ENCODE results near the gene C17orf50.

Gene C17orf50

GRCh38 chr17:35788477-35789368, 28.0 kb downstream of the C17orf50 start:
- no peak for DNase-seq (ENCODE audit: low read depth in 2 of 2)

DNA sequence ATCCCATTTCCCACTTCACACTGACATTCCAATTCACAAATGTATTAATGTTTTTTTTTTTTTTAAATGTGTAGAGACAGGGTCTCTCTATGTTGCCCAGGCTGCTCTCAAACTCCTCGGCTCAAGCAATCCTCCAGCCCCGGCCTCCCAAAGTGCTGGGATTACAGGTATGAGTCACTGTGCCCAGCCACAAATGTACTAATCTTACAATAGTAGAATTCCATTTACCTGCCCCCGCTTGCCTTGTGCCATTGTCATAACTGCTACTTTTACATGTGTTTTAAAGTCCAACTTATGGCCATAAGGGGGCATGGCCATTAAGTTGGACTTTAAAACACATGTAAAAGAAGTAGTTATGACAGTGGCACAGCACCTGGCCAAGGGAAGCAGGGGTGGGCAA, 30.2 kb downstream of the C17orf50 start:
- no peak for DNase-seq (ENCODE audit: low read depth in 2 of 2)

GRCh38 chr17:35791681-35792350, 31.1 kb downstream of the C17orf50 start:
- no peak for DNase-seq (ENCODE audit: low read depth in 2 of 2)

DNA sequence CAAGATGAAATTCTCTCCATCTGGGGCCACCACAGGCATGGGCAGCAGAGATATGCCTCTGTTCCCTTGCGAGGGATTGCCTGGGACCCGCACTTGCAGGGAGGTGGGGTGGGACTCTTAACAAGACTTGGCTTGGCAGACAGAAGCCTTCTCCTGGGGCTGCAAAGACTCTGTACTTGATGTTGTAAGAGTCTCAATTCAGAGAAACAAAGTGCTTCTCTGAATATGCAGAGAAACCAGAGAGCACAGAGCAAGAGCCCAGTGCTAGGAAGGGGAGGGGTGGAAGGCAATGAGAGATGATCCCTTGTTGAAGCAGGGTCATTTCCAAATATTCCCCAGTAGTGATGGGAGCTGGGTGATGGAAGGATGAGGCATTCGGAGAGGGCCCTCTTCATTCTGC, 32.6 kb downstream of the C17orf50 start:
- DNase-seq (ENCODE audit: low read depth in 2 of 2) = no peak

- DNase-seq (ENCODE audit: low read depth in 2 of 2) = no peak
Observed at GRCh38 chr17:35795007-35795870, 34.6 kb downstream of the C17orf50 start, which contains the start of gene MMP28. TSS of gene MMP28 (minus strand) at chr17:35795641. CDS start at chr17:35795377, 264 bp downstream.

DNA sequence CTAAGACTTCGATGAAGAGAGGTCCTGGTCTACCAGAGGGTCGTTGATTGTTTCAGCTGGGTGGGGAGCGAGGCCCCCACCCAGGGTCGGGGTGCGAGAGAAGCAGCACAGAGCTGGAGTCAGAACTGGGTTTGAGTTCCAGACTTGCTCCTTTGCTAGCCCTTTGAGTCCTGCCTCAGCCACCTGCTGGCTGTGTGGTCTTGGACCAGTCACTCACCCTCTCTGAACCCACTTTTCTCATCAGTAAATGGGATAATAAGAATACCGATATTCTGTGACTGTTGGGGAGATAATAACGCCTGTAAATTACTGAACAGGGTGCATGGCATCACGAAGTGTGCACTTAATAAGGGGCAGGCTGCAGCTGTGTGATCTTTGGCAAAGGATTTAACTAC, 35.2 kb downstream of the C17orf50 start:
- no peak for DNase-seq (ENCODE audit: low read depth in 2 of 2)

GRCh38 chr17:35796942-35797341, 36.3 kb downstream of the C17orf50 start:
- no peak for DNase-seq (ENCODE audit: low read depth in 2 of 2)

DNA sequence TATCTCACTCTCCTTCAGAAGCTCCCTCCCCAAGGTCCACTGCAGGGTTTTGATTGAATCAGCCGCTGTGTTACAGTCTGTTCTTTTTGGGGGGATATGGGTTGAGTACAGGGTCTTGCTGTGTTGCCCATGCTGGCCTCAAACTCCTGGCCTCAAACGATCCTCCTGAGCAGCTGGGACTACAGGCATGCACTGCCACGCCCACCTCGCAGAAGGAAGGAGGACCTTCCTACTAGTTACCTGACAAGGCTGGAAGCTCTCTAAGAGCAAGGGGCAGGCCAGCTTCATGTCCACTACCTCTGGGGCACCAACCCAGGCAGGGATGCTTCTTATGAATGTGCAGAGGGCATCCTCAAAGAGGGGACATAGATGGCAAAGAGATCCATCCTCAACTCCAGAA, 36.7 kb downstream of the C17orf50 start:
- no peak for DNase-seq (ENCODE audit: low read depth in 2 of 2)

GRCh38 chr17:35797918-35798317, 37.2 kb downstream of the C17orf50 start:
- no peak for DNase-seq (ENCODE audit: low read depth in 2 of 2)

- DNase-seq (ENCODE audit: low read depth in 2 of 2) = no peak
Observed at GRCh38 chr17:35799942-35800341, 39.3 kb downstream of the C17orf50 start.

- no peak for DNase-seq (ENCODE audit: low read depth in 2 of 2)
Observed at GRCh38 chr17:35801583-35802224, 41.0 kb downstream of the C17orf50 start.

DNA sequence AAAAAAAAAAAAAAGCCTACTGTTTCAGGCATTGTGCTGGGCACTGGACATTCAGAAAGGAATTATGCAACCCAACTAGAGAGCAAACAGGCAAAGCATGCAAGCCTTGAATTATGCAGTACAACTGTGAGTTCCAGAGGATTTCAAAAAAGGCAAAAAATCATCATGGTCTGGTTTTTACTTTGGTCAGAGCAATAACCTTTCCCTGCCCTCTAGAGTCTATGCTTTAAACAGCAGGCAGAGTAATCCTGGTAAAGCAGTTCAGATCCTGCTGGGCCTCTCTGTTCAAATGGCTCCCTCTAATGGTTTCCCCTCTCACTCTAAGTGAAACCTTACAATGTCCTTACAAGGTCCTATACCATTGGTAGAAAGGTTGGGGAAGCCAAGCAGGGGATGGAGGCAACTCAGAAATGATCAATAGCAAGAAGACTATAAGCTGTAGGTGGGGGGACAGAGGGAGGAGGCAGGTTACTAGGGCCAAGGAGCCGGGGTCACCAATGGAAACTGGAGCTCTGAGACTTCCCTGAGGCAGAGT, 44.0 kb downstream of the C17orf50 start:
- no peak for DNase-seq (ENCODE audit: low read depth in 2 of 2)

DNA sequence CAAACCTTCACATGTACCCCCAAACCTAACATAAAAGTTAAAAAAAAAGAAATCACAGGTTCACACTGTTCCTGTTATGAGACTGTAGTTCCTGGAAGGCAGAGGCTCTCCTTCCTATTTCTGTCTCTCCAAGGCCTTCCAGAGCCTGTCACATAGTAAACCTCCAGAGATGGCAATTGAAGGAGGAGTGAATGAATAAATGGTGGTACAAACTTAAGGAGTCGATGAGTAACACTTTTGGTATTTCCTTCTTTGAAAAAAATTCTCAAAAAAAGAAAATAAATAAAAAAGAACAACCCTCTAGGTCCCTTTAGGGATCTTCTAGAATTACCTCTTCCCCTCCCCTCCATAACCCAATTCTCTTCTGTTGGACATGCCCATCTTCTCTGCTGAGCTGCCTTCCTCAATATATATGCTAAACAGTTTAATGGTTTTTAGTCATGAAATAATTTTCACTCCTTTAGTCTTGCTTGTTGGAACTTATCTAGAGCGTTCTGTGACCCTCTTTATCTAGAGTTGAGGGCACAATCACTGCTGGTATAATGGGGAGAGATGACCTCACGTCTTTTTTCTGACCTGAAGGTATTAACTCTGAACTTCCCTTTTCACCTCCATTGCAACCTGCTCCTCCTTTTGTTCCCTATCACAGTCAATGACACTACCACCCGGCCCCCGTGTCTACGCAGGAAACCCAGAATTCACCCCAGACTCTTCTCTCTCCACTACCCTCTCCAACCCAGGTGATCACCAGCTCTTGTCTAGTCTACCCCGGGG, 46.9 kb downstream of the C17orf50 start:
- no peak for DNase-seq (ENCODE audit: low read depth in 2 of 2)

DNA sequence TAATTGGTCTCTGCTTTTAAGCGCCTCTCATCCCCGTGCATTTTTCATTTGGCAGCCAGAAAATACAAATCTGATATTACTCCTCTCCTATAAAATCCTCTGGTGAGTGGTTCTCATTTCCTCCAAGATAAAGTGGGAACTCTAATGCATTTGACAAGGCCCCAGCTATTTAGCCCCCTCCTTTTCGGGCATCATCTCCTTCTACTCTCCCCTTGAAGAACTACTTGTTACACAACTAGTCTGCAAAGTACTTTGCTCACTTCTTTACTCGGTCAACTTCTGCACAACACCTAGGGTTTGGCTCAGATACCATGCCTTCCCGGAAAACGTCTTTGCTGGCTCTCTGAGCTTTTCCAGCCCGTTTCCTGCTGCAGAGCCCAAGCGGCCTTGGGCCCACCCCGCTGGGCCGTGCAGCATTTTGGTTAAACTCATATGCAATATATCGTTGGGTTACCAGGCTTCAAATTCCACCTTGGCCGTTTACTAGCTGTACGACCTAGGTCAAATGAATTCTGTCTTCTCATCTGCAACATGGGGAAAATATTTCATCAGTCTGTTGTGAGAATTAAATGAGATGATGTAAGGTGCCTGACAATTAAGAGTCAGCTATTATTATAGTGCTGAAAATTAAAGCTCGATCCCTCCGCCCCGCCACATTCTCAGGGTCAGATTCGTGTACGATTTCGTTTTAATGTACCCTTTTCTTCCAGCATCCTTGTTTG, 47.7 kb downstream of the C17orf50 start:
- no peak for DNase-seq (ENCODE audit: low read depth in 2 of 2)

- peak; percentile 87 to 95 for DNase-seq (ENCODE audit: low read depth in 2 of 2)
Observed at GRCh38 chr17:35808962-35809854, 48.5 kb downstream of the C17orf50 start, which contains the start of gene TAF15. TSS of gene TAF15 (plus strand) at chr17:35809484. CDS start at chr17:35809570, 86 bp downstream.

- no peak for DNase-seq (ENCODE audit: low read depth in 2 of 2)
Observed at GRCh38 chr17:35809855-35810461, 49.3 kb downstream of the C17orf50 start.

DNA sequence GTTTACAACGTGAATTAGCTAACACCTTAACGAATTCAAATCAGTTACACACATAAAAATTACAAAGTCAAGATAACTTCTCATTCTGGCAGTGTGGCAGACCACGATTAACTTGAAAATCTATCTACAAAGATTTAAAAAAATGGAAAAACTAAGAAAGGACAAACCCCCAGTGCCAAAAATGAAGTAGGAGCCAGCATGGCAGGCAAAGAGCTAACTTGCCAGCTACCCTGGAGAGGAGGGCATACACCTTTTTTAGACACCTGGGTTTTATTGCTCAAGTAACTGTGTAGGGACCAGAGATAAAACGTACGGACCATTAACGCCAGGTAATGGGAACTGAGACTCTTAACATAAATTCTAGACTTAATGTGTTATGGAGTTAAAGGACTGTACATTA, 51.1 kb downstream of the C17orf50 start:
- DNase-seq (ENCODE audit: low read depth in 2 of 2) = no peak

DNA sequence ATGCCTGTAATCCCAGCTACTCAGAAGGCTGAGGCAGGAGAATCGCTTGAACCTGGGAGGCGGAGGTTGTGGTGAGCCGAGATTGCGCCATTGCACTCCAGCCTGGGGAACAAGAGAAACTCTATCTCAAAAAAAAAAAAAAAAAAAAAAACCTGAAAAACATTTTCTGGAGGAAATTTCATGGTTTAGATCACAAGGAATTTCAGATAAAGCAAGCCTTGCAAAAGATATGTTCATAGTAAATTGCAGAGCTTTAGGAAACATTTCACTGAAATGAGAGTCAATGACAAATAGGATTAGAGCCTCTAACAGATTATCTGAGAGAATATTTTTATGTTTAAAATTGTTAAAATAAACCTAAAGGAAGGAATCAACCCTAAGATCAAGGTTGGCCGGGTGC, 51.8 kb downstream of the C17orf50 start:
- DNase-seq (ENCODE audit: low read depth in 2 of 2) = no peak

Measured in activated CD8-positive, alpha-beta memory T cell treated with anti-CD3 and anti-CD28 coated beads for 4 hours (primary cell).